HepG2 (cell line): ENCODE data around the gene PRICKLE3. TPM values are rescaled to one million over a fixed set of nuclear protein-coding genes. Genes with fewer than 3 reads are reported as not detected.

Source experiments
- CEBPB ChIP-seq: IDR thresholded peaks from 2 replicates; pipeline ENCODE4 v1.6.1; 2011; ENCODE audit warnings: low read depth, low read length, improper control_type of control experiment, borderline replicate concordance
- DMTF1 ChIP-seq: sonication (generic); formaldehyde crosslinking; IDR thresholded peaks from 2 replicates; pipeline ENCODE4 v1.4.0; 2020; ENCODE audit warnings: mild to moderate bottlenecking, missing genetic modification reagents
- HNF4G ChIP-seq, 2 experiments: sonication (generic) in 1 of 2; formaldehyde crosslinking in 1 of 2; IDR thresholded peaks; 2 replicates each; pipeline versions ENCODE4 v1.4.0 to v1.6.1; 2011 to 2020; ENCODE audit warnings: borderline replicate concordance in 2 of 2, low read depth in 2 of 2, mild to moderate bottlenecking in 2 of 2, low read length in 1 of 2, missing genetic modification reagents in 1 of 2, moderate library complexity in 1 of 2
- HOXA3 ChIP-seq: sonication (generic); formaldehyde crosslinking; IDR thresholded peaks from 2 replicates; pipeline ENCODE4 v1.5.0; 2020; ENCODE audit warnings: missing genetic modification reagents
- NKX3-1 ChIP-seq: sonication (generic); formaldehyde crosslinking; IDR thresholded peaks from 2 replicates; pipeline ENCODE4 v1.5.0; 2020; ENCODE audit warnings: missing genetic modification reagents
- NR3C1 ChIP-seq: sonication (generic); formaldehyde crosslinking; IDR thresholded peaks from 2 replicates; pipeline ENCODE4 v1.4.0; 2020; ENCODE audit warnings: missing genetic modification reagents
- PLSCR1 ChIP-seq: sonication (generic); formaldehyde crosslinking; IDR thresholded peaks from 2 replicates; pipeline ENCODE4 v1.5.0; 2020; ENCODE audit warnings: missing genetic modification reagents, mild to moderate bottlenecking, borderline replicate concordance
- RARA ChIP-seq: IDR thresholded peaks from 2 replicates; pipeline ENCODE4 v1.6.1; 2016; ENCODE audit warnings: missing genetic modification reagents, missing compliant biosample characterization
- RFX5 ChIP-seq: IDR thresholded peaks from 2 replicates; pipeline ENCODE4 v1.6.1; 2011; ENCODE audit warnings: low read depth, low read length, improper control_type of control experiment
- SP1 ChIP-seq, 2 experiments: fragments of 450-650 bp in 1 of 2; sonication (generic) in 1 of 2; formaldehyde crosslinking in 1 of 2; IDR thresholded peaks; 2 replicates each; pipeline versions ENCODE4 v1.4.0 to v1.6.1; 2016 to 2020; ENCODE audit warnings: missing genetic modification reagents in 1 of 2
- ZBTB7A ChIP-seq: sonication (generic); formaldehyde crosslinking; IDR thresholded peaks from 2 replicates; pipeline ENCODE4 v1.8.0; 2022; ENCODE audit warnings: mild to moderate bottlenecking, missing genetic modification reagents
- ZFP36L2 ChIP-seq: sonication (generic); formaldehyde crosslinking; IDR thresholded peaks from 2 replicates; pipeline ENCODE4 v1.4.0; 2020; ENCODE audit warnings: missing genetic modification reagents
- ZNF274 ChIP-seq: sonication (generic); formaldehyde crosslinking; IDR thresholded peaks from 2 replicates; pipeline ENCODE4 v1.5.1; 2020; ENCODE audit warnings: mild to moderate bottlenecking, missing genetic modification reagents
- ZNF275 ChIP-seq: sonication (generic); formaldehyde crosslinking; IDR thresholded peaks from 2 replicates; pipeline ENCODE4 v1.8.0; 2022; ENCODE audit warnings: missing genetic modification reagents, mild to moderate bottlenecking, inconsistent platforms, borderline replicate concordance
- ZNF292 ChIP-seq: sonication (generic); formaldehyde crosslinking; IDR thresholded peaks from 2 replicates; pipeline ENCODE4 v1.8.1; 2022; ENCODE audit warnings: mild to moderate bottlenecking, low read depth, missing genetic modification reagents, borderline replicate concordance
- ZNF329 ChIP-seq: sonication (generic); formaldehyde crosslinking; IDR thresholded peaks from 2 replicates; pipeline ENCODE4 v1.9.0; 2021; ENCODE audit warnings: low read depth, mild to moderate bottlenecking, missing genetic modification reagents
- ZNF350 ChIP-seq: sonication (generic); formaldehyde crosslinking; IDR thresholded peaks from 2 replicates; pipeline ENCODE4 v1.4.0; 2020; ENCODE audit warnings: mild to moderate bottlenecking, low read depth, missing genetic modification reagents, borderline replicate concordance
- polyA plus RNA-seq, 8 experiments: library from polyadenylated mRNA; depleted of rRNA in 3 of 8; stranded (reverse) in 7 of 8; unstranded in 1 of 8; fragments of >200 nt; fragmentation: Illumina TruSeq in 4 of 8; extraction: Trizol in 4 of 8; gene quantifications; 2 replicates each; pipeline versions ENCODE4 v1.2.1 to v1.2.3, GENCODE V29; 2011 to 2016; ENCODE audit warnings: low read depth in 4 of 8, missing spikeins in 1 of 8, mixed read lengths in 1 of 8; ENCODE audit not compliant: insufficient read depth in 1 of 8
- total RNA-seq, 5 experiments: library from RNA; depleted of rRNA; stranded (reverse); fragments of >200 nt; fragmentation: Illumina TruSeq; extraction: Trizol; gene quantifications; 2 replicates each; pipeline ENCODE4 v1.2.3, GENCODE V29; 2016; ENCODE audit warnings: low read depth in 1 of 5
- TF ChIP-seq, protein P1 (sequence below): IDR thresholded peaks from 2 replicates; pipeline ENCODE4 v1.6.1; 2016; ENCODE audit warnings: missing compliant biosample characterization, missing genetic modification reagents, borderline replicate concordance
- TF ChIP-seq, protein P2 (sequence below): sonication (generic); formaldehyde crosslinking; IDR thresholded peaks from 2 replicates; pipeline ENCODE4 v1.4.0; 2020; ENCODE audit warnings: mild to moderate bottlenecking, missing genetic modification reagents

PRICKLE3 gene
- total and polyA plus RNA-seq, 2 of the 13 experiments (the other 11 are each of a cell fraction or from before 2014, with no cell fraction given), result 2.6 TPM

- TF ChIP-seq DMTF1, result no peak
- TF ChIP-seq RFX5, result no peak
- no peak for TF ChIP-seq ZBTB7A
- TF ChIP-seq, protein P1, sequence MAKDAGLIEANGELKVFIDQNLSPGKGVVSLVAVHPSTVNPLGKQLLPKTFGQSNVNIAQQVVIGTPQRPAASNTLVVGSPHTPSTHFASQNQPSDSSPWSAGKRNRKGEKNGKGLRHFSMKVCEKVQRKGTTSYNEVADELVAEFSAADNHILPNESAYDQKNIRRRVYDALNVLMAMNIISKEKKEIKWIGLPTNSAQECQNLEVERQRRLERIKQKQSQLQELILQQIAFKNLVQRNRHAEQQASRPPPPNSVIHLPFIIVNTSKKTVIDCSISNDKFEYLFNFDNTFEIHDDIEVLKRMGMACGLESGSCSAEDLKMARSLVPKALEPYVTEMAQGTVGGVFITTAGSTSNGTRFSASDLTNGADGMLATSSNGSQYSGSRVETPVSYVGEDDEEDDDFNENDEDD (CRISPR knock-in tag), result no peak
- no peak for TF ChIP-seq ZNF274 (CRISPR knock-in tag)
- no peak for TF ChIP-seq HNF4G (IDR thresholded peaks at IDR 0.05; ENCODE audit: borderline replicate concordance, low read depth, low read length)
- no peak for TF ChIP-seq HNF4G (CRISPR knock-in tag; IDR thresholded peaks at IDR 0.05; ENCODE audit: borderline replicate concordance, low read depth)
- no peak for TF ChIP-seq ZNF292 (CRISPR knock-in tag)
- no peak for TF ChIP-seq SP1 (IDR thresholded peaks at IDR 0.05)
- peak; percentile 20; the same call in 1 of the 2 replicates for TF ChIP-seq SP1 (CRISPR knock-in tag; IDR thresholded peaks at IDR 0.05)
- TF ChIP-seq RARA (CRISPR knock-in tag), result no peak
- no peak for TF ChIP-seq ZFP36L2
- no peak for TF ChIP-seq ZNF329 (CRISPR knock-in tag)
- no peak for TF ChIP-seq PLSCR1
- TF ChIP-seq ZNF275 (CRISPR knock-in tag), result no peak
- no peak for TF ChIP-seq ZNF350 (CRISPR knock-in tag)
- TF ChIP-seq CEBPB, result no peak
- TF ChIP-seq NR3C1, result no peak
- no peak for TF ChIP-seq NKX3-1
- TF ChIP-seq HOXA3, result no peak
- TF ChIP-seq, protein P2, sequence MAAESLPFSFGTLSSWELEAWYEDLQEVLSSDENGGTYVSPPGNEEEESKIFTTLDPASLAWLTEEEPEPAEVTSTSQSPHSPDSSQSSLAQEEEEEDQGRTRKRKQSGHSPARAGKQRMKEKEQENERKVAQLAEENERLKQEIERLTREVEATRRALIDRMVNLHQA (CRISPR knock-in tag), result no peak
These were observed 4.8 kb upstream of the PRICKLE3 start (continued) for GRCh38 chrX:49190821-49191573.
